ENCODE results near the gene MAP1LC3B.

GRCh38 chr16:87443964-87444363, 51.8 kb downstream of the MAP1LC3B start:
- no peak for TF ChIP-seq CTCF (IDR thresholded peaks at IDR 0.05; ENCODE audit: low read depth, low read length, poor library complexity, severe bottlenecking)
- TF ChIP-seq EZH2phosphoT487 (IDR thresholded peaks at IDR 0.05; ENCODE audit: borderline replicate concordance, low read length) = no peak

Measured in DOHH2 (cell line).